ENCODE results near the gene RAD1.

- TF ChIP-seq CTCF (IDR thresholded peaks at IDR 0.05) (no peak), EZH2 (IDR thresholded peaks at IDR 0.05; ENCODE audit: borderline replicate concordance, insufficient read depth, low read depth, low read length, poor library complexity, severe bottlenecking) (no peak)
Measured at GRCh38 chr5:34876275-34876674, 39.0 kb downstream of the RAD1 start.
